Right lobe of liver (tissue), 4 donors: ENCODE measurements around the gene CYTIP.

Experiments used
- POLR2A ChIP-seq: fragments of 450-650 bp; IDR thresholded peaks from one replicate; pipeline ENCODE4 v1.6.1; 2017; ENCODE audit warnings: antibody characterized with exemption, mild to moderate bottlenecking
- TF ChIP-seq, protein P1 (sequence below), 4 donors: fragments of 200-600 bp in 3 of 4; fragments of 450-650 bp in 1 of 4; IDR thresholded peaks; one replicate each; pipeline versions ENCODE4 v1.5.1 to v1.8.0; 2016 to 2022; ENCODE audit warnings: antibody characterized with exemption in 4 of 4, mild to moderate bottlenecking in 2 of 4
- donor health status: DM: no; HTN: no; CAD: no.
- donor health status: DM: no; HTN: no; CAD: no.
- donor health status: DM: no; HTN: yes; CAD: no.

DNA sequence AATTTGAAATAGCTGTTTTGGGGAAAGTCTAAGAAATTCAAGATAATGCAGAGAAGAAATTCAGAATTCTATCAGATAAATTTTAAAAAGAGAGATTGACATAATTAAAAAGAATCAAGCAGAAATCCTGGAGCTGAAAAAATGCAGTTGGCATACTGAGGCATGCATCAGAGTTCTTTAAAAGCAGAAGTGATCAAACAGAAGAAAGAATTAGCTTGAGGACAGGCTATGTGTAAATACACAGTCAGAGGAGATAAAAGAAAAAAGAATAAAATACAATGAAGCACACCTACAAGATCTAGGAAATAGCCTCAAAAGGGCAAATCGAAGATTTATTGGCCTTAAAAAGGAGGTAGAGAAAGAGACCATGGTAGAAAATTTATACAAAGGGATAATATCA lies 57.1 kb downstream of the CYTIP start:
- TF ChIP-seq, protein P1, sequence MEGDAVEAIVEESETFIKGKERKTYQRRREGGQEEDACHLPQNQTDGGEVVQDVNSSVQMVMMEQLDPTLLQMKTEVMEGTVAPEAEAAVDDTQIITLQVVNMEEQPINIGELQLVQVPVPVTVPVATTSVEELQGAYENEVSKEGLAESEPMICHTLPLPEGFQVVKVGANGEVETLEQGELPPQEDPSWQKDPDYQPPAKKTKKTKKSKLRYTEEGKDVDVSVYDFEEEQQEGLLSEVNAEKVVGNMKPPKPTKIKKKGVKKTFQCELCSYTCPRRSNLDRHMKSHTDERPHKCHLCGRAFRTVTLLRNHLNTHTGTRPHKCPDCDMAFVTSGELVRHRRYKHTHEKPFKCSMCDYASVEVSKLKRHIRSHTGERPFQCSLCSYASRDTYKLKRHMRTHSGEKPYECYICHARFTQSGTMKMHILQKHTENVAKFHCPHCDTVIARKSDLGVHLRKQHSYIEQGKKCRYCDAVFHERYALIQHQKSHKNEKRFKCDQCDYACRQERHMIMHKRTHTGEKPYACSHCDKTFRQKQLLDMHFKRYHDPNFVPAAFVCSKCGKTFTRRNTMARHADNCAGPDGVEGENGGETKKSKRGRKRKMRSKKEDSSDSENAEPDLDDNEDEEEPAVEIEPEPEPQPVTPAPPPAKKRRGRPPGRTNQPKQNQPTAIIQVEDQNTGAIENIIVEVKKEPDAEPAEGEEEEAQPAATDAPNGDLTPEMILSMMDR (IDR thresholded peaks at IDR 0.05) = no peak
- TF ChIP-seq POLR2A = no peak
